SK-N-SH (cell line): ENCODE results near the gene ADAMTSL5.

Experiments used
- FOXM1 ChIP-seq: IDR thresholded peaks from 2 replicates; pipeline ENCODE4 v1.4.0; 2012; ENCODE audit warnings: low read depth, mild to moderate bottlenecking
- NRF1 ChIP-seq: IDR thresholded peaks from 2 replicates; pipeline ENCODE4 v1.6.1; 2012; ENCODE audit warnings: low read depth, mild to moderate bottlenecking, low read length
- TF ChIP-seq, protein P1 (sequence below): IDR thresholded peaks from 2 replicates; pipeline ENCODE4; 2012

DNA sequence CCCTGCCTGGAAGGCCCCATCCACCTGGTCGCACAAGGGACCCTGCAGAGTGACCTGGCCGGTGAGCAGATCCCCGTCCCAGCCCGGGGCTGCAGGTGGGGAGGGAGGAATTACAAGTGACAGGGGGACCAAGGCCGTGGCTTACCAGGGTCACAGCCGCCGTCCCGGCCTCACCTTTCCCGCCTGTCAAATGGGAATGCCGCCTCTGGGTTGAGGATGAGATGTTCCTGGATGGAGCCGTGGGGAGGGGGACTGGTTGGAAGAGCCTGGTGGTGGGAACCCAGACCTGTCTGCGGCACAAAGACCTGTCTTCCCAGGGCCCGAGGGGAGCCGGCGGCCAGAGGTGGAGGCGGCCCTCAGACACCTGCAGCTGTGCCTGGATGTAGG, 16.6 kb upstream of the ADAMTSL5 start:
- TF ChIP-seq, protein P1, sequence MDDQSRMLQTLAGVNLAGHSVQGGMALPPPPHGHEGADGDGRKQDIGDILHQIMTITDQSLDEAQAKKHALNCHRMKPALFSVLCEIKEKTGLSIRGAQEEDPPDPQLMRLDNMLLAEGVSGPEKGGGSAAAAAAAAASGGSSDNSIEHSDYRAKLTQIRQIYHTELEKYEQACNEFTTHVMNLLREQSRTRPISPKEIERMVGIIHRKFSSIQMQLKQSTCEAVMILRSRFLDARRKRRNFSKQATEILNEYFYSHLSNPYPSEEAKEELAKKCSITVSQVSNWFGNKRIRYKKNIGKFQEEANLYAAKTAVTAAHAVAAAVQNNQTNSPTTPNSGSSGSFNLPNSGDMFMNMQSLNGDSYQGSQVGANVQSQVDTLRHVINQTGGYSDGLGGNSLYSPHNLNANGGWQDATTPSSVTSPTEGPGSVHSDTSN: no peak
- TF ChIP-seq NRF1: no peak
- TF ChIP-seq FOXM1: no peak
